Retinal pigment epithelial cell (primary cell): ENCODE results near the gene TRIM40.
A peak's percentile ranks its signal among the peaks of the same experiment; 100 is the strongest.
"Not testable (repeated sequence)": the region's sequence is repeated elsewhere in the genome, so short reads cannot be mapped to it uniquely, and the experiment has no call there.

Experiments used
- DNase-seq: peaks from one replicate; pipeline ENCODE4 v3.0.0-alpha.2; 2010; ENCODE audit warnings: low read depth
- H3K4me3 ChIP-seq: 2 replicates; pipeline ENCODE4 v1.5.1; 2011; ENCODE audit warnings: mild to moderate bottlenecking, low read length, control low read depth, moderate library complexity
- TF ChIP-seq, protein P1 (sequence below): conservative IDR thresholded peaks from 2 replicates; pipeline ENCODE4 v1.5.1; 2011; ENCODE audit warnings: low read depth, low read length, control low read depth, inconsistent platforms

Gene TRIM40

DNA sequence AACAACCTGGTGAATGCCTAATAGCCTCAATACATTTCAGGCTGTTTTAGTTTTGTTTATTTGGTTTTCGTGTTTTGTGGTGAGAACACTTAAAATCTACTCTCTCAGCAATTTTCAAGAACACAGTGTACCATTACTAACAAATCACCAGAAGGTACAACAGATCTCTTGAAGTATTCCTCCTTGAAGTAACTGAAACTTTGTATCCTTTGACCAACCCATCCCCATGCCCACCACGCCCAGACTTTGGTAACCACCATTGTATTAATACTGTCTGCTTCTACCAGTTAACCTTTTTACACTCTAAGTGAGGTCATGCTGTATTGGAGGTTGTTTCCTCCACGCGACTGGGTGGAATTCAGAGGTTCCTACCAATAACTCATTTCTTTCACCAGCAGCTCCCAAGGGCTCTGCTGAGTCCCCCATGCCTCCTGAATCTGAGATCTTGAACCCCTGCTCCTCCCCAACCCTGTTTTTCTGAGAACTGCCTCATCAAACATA, 5.7 kb upstream of the TRIM40 start:
- no peak for DNase-seq
- TF ChIP-seq, protein P1, sequence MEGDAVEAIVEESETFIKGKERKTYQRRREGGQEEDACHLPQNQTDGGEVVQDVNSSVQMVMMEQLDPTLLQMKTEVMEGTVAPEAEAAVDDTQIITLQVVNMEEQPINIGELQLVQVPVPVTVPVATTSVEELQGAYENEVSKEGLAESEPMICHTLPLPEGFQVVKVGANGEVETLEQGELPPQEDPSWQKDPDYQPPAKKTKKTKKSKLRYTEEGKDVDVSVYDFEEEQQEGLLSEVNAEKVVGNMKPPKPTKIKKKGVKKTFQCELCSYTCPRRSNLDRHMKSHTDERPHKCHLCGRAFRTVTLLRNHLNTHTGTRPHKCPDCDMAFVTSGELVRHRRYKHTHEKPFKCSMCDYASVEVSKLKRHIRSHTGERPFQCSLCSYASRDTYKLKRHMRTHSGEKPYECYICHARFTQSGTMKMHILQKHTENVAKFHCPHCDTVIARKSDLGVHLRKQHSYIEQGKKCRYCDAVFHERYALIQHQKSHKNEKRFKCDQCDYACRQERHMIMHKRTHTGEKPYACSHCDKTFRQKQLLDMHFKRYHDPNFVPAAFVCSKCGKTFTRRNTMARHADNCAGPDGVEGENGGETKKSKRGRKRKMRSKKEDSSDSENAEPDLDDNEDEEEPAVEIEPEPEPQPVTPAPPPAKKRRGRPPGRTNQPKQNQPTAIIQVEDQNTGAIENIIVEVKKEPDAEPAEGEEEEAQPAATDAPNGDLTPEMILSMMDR: no peak
- H3K4me3 ChIP-seq: no peak overlapping the region

DNA sequence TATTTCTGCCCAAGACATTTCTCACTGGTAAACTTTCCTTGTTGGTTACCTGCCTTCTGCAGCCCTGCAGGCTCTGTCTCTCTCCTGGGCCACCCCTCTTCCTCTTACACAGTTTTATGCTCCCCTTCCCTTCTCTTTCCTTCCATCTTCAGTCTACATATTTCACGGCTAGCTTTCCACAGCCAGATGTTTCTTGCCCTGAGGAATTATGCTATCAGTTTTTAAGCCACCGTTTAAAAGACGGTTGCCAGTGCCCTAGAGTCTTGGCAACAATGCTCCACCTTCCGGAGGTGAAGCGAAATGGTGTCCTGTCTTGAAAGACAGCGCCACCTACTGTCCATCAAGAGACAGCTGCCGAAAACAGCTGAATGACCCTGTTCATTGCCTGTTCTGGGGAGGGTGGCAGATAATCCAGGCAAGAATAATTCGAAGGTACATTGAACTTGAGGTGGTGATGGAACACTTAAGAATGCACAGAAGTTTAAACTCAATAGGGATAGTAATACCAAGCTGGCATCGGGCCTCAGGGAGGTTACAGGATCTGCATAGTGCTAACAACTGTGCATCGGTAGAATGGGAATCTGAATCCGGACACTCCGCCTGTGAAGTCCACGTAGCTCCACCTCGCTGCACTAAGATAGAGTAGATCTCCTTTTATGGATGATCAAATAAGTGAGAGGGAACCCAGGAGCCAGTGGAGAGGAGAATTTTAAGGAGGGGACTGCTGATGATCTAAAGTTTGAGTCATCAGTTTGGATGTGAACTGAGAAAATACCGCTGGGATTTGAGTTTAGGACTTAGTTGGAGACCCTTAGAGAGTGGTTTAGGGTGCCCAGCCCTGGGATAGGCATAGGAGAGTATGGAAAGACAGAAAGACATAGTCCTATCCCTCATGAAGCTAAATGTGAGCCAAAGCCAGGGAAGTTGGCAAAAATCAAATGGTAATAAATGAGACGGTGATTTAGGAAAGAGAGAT, 4.8 kb upstream of the TRIM40 start:
- TF ChIP-seq, protein P1: peak; percentile 100
- no peak overlapping the region for H3K4me3 ChIP-seq
- peak; percentile 48 for DNase-seq

DNA sequence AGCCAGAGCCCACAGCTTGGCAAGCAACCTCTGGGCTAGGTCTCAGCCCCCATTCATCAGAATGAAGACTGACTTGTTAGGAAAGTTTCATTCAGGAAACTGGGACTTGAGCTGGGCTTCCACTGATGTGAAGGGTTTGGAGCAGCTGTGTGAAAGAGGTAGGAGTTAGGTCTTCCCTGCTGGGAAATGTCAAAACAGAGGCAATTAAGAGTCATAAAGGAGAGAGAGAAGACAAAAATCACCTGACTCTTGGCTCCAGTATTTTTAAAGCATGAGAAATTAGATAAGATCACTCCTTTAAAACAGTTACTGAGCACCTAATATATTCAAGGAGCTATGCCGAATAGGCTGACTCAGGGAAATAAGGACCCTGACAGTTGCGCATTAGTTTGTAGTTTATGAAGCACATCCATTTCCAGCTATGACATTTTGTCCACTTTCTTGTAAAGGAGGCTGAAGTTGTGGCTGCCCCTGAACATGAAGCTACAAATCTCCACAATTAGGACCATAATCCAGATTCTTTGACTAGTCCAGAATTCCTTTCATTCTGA, 3.9 kb upstream of the TRIM40 start:
- no peak overlapping the region for H3K4me3 ChIP-seq
- TF ChIP-seq, protein P1: no peak
- DNase-seq: no peak

GRCh38 chr6:30135147-30135546, 793 bp upstream of the TRIM40 start:
- TF ChIP-seq, protein P1: no peak
- no peak for DNase-seq
- H3K4me3 ChIP-seq: no peak overlapping the region

DNA sequence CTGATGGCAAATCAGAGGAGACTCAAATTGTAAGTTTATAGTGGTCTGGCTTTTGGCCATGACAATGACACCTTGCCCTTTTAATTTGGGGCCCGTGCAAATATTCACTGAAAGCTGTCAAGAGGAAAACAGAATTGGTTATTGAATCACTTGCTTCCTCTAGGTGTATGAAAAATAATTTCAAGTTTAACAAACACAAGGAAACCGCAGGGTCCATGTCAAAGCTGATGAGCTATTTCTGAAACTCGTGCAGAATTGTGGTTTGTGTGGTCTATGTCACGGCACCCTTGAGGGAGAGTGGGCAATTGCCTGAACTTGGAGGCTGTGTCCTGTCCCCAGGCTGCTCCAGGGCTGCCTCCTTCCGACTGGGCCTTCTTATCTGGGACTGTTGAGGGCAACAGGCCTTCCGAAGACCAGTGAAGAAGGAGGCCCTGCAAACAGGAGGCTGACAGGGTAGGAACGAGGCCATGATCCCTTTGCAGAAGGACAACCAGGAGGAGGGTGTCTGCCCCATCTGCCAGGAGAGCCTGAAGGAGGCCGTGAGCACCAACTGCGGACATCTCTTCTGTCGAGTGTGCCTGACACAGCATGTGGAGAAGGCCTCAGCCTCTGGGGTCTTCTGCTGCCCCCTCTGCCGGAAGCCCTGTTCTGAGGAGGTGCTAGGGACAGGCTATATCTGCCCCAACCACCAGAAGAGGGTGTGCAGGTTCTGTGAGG, 788 bp downstream of the TRIM40 start:
- TF ChIP-seq, protein P1: no peak
- no peak overlapping the region for H3K4me3 ChIP-seq
- no peak for DNase-seq

- not testable (repeated sequence) for H3K4me3 ChIP-seq
Measured at GRCh38 chr6:30140240-30140639, 4.3 kb downstream of the TRIM40 start.

GRCh38 chr6:30142665-30143064, 6.7 kb downstream of the TRIM40 start:
- no peak for DNase-seq
- H3K4me3 ChIP-seq: no peak overlapping the region
- TF ChIP-seq, protein P1: no peak

More at GRCh38 chr6:30140240-30140639, 4.3 kb downstream of the TRIM40 start:
- DNase-seq: not testable (repeated sequence)
